Activated naive CD4-positive, alpha-beta T cell treated with anti-CD3 and anti-CD28 coated beads for 36 hours (primary cell): Measurements from ENCODE around the gene MPND. TPM values are rescaled to one million over a fixed set of nuclear protein-coding genes. Genes with fewer than 3 reads are reported as not detected.

Source experiments
- CTCF ChIA-PET: fragments of 350-600 bp; sonication (Branson Sonifier 250); formaldehyde crosslinking; loops from one replicate; lab custom pipeline; 2021; ENCODE audit warnings: antibody characterized with exemption; lab: Charles Lee
- DNase-seq: peaks from one replicate; pipeline ENCODE4 v3.0.0-alpha.2; 2020
- H3K27ac Mint-ChIP-seq: one replicate; pipeline ENCODE4 v1.8.0; 2021; ENCODE audit warnings: mild to moderate bottlenecking, mixed read lengths
- H3K27me3 Mint-ChIP-seq: one replicate; pipeline ENCODE4 v1.8.0; 2021; ENCODE audit warnings: low read depth, mixed read lengths
- H3K36me3 Mint-ChIP-seq: one replicate; pipeline ENCODE4 v1.8.0; 2021; ENCODE audit warnings: low read depth, mixed read lengths
- H3K4me1 Mint-ChIP-seq: one replicate; pipeline ENCODE4 v1.8.0; 2021; ENCODE audit warnings: low read depth, mixed read lengths
- H3K4me3 Mint-ChIP-seq: one replicate; pipeline ENCODE4 v1.8.0; 2021; ENCODE audit warnings: mild to moderate bottlenecking, moderate library complexity, mixed read lengths
- H3K9me3 Mint-ChIP-seq: one replicate; pipeline ENCODE4 v1.8.0; 2021; ENCODE audit warnings: mixed read lengths
- intact Hi-C: fragments of 100-400 bp; cut with micrococcal nuclease; formaldehyde crosslinking; loops from one replicate; pipeline ENCODE4 v1.15.1; 2023
- total RNA-seq, 2 experiments: library from RNA; stranded (reverse); gene quantifications; one replicate each; pipeline ENCODE4 v1.2.3, GENCODE V29; 2021

Gene MPND
- total RNA-seq, 2 experiments from 2014 or later = 16.3 to 18.6 TPM

- Mint-ChIP-seq H3K4me3 (no peak overlapping the region), H3K4me1 (peaks cover 2% of the 10 kb centered on the region), H3K9me3 (no peaks in the 10 kb centered on the region), H3K27me3 (no peaks in the 10 kb centered on the region), H3K36me3 (peaks cover 3% of the 10 kb centered on the region), H3K27ac (no peak overlapping the region)
- CTCF ChIA-PET = interaction anchor here (4.6 kb wide), 1 partner anchor 88 kb away, joined by 53 read pairs; no protein-coding TSS in a partner anchor
- no peak for DNase-seq
- intact Hi-C loops = no loop called here
Observed at GRCh38 chr19:4354897-4355296, 11.5 kb downstream of the MPND start.

DNA sequence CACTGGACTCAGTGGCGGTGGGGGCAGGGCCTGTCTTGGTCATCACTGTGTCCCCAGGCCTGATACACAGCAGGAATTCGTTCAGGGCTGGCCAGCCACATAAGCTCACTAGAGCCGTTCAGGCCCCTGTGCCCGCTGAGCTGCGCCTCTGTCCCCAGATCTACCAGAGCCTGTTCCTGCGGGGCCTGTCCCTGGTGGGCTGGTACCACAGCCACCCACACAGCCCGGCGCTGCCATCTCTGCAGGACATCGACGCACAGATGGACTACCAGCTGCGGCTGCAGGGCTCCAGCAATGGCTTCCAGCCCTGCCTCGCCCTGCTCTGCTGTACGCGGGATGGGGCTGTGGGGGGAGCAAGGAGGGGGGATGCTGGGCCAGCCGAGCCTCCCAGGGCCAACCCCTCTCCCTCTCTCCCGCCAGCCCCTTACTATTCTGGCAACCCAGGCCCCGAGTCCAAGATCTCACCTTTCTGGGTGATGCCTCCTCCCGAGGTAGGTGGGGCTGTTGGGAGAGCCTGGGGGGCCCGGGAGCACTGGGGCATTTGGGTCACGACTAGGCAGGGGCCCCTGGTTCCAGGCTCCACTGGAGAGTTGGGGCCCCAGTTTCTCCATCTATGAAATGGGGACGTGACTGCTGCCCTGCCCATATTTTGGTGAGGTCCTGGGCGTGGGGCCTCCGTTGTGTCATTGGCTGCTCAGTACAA lies 13.9 kb downstream of the MPND start:
- Mint-ChIP-seq H3K4me3 (no peak overlapping the region), H3K36me3 (peaks cover 3% of the 10 kb centered on the region), H3K9me3 (no peaks in the 10 kb centered on the region), H3K27me3 (no peaks in the 10 kb centered on the region), H3K27ac (no peak overlapping the region), H3K4me1 (no peaks in the 10 kb centered on the region)
- CTCF ChIA-PET = interaction anchor here (0.6 kb wide), 1 partner anchor 1122 kb away, joined by 4 read pairs; no protein-coding TSS in a partner anchor
- DNase-seq = no peak
- intact Hi-C loops = no loop called here

DNA sequence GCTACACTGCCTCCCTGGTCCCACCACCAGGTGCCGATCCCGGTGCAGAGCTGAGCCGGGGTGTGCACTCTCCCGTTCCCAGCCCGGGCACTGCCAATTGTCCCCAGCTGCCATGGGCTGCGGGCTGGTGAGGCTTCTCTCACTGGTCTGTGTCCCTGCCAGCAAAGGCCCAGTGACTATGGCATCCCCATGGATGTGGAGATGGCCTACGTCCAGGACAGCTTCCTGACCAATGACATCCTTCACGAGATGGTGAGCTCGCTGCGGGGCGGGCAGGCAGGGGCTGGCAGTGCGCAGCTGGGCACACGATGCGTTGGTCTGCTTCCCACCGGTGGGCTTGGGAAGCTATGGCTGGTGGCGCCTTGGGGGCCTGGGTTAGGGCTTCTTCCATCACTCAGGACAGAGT lies 14.6 kb downstream of the MPND start:
- no peaks in the 10 kb centered on the region for H3K9me3 Mint-ChIP-seq
- H3K27me3 Mint-ChIP-seq = no peaks in the 10 kb centered on the region
- CTCF ChIA-PET = interaction anchor here (0.6 kb wide), 1 partner anchor 1123 kb away, joined by 4 read pairs; no protein-coding TSS in a partner anchor
- no peaks in the 10 kb centered on the region for H3K4me1 Mint-ChIP-seq
- no peak overlapping the region for H3K4me3 Mint-ChIP-seq
- H3K27ac Mint-ChIP-seq = no peak overlapping the region
- intact Hi-C loops = no loop called here
- H3K36me3 Mint-ChIP-seq = peaks cover 3% of the 10 kb centered on the region
- DNase-seq = no peak

- intact Hi-C loops = no loop called here
- DNase-seq = no peak
- H3K27ac Mint-ChIP-seq = no peak overlapping the region
Observed at GRCh38 chr19:4358709-4359626, 15.6 kb downstream of the MPND start.

GRCh38 chr19:4359627-4360000 lies 16.3 kb downstream of the MPND start:
- CTCF ChIA-PET = interaction anchor here (0.6 kb wide), 1 partner anchor 11 kb away, joined by 3 read pairs; no protein-coding TSS in a partner anchor
- H3K9me3 Mint-ChIP-seq = no peaks in the 10 kb centered on the region
- intact Hi-C loops = no loop called here
- DNase-seq = no peak
- no peak overlapping the region for H3K27ac Mint-ChIP-seq
- no peaks in the 10 kb centered on the region for H3K27me3 Mint-ChIP-seq
- H3K4me1 Mint-ChIP-seq = no peaks in the 10 kb centered on the region
- H3K36me3 Mint-ChIP-seq = peaks cover 5% of the 10 kb centered on the region
- no peak overlapping the region for H3K4me3 Mint-ChIP-seq

More at GRCh38 chr19:4358709-4359626, 15.6 kb downstream of the MPND start:
- H3K4me1 Mint-ChIP-seq = no peaks in the 10 kb centered on the region
- H3K4me3 Mint-ChIP-seq = no peak overlapping the region
- no peaks in the 10 kb centered on the region for H3K9me3 Mint-ChIP-seq
- peaks cover 5% of the 10 kb centered on the region for H3K36me3 Mint-ChIP-seq
- CTCF ChIA-PET = no interaction called here
- no peaks in the 10 kb centered on the region for H3K27me3 Mint-ChIP-seq

DNA sequence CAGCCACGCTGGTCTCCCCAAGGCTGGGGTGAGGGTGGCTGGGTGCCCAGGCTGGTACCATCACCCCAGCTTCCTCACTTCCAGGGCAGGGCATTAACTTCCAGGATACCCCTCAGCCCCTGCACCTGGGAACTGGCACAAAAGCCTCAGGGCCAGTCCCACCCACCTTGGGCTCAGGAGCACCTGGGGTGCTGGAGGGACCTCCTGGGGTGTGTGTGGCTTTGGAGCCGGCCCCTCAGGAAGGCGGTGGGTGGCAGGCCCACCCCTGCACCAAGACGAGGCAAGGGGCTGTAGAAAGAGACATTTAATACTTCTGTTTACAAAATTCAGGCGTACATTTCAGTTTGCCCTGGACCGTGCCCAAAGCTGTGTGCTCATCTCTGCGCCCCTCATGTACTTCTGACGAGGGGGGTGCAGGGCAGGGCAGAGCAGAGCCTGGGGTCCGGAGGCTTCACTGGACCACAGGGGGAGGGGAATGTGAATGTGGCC lies 16.8 kb downstream of the MPND start:
- H3K36me3 Mint-ChIP-seq = peaks cover 5% of the 10 kb centered on the region
- H3K9me3 Mint-ChIP-seq = no peaks in the 10 kb centered on the region
- H3K4me3 Mint-ChIP-seq = no peak overlapping the region
- H3K4me1 Mint-ChIP-seq = no peaks in the 10 kb centered on the region
- H3K27ac Mint-ChIP-seq = no peak overlapping the region
- intact Hi-C loops = no loop called here
- no peak for DNase-seq
- H3K27me3 Mint-ChIP-seq = no peaks in the 10 kb centered on the region
- CTCF ChIA-PET = interaction anchor here (0.6 kb wide), 1 partner anchor 12 kb away, joined by 3 read pairs; no protein-coding TSS in a partner anchor

DNA sequence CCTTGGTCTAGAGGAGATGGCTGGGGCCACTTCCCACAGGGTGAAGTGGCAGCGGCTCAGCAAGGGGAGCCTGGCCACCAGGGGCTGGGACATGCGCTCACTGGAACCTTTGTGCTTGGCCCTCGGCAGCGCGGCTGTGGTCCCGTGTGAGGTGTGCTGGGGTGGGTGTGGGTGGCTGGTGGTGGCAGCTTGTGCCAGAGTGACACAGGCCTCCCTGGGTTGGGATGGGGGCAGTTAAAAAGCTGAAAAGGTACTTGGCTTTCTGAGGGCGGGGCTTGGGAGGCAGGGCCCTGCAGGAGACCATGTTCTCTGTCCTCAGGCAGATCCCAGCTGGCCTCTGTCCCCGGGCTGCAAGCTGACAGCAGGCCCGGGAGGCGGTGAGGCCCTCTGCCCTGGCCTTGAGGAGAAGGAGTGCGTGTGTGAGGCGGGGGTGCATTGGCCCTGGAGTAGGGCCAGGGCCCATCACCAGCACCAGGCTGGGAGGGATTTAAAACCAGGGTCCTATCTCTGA lies 17.3 kb downstream of the MPND start:
- Mint-ChIP-seq H3K4me1 (no peaks in the 10 kb centered on the region), H3K27ac (no peak overlapping the region), H3K4me3 (no peak overlapping the region), H3K27me3 (no peaks in the 10 kb centered on the region), H3K36me3 (peaks cover 5% of the 10 kb centered on the region), H3K9me3 (no peaks in the 10 kb centered on the region)
- intact Hi-C loops = no loop called here
- no peak for DNase-seq
- CTCF ChIA-PET = interaction anchor here (1.4 kb wide), 1 partner anchor 8 kb away, joined by 4 read pairs; no protein-coding TSS in a partner anchor

DNA sequence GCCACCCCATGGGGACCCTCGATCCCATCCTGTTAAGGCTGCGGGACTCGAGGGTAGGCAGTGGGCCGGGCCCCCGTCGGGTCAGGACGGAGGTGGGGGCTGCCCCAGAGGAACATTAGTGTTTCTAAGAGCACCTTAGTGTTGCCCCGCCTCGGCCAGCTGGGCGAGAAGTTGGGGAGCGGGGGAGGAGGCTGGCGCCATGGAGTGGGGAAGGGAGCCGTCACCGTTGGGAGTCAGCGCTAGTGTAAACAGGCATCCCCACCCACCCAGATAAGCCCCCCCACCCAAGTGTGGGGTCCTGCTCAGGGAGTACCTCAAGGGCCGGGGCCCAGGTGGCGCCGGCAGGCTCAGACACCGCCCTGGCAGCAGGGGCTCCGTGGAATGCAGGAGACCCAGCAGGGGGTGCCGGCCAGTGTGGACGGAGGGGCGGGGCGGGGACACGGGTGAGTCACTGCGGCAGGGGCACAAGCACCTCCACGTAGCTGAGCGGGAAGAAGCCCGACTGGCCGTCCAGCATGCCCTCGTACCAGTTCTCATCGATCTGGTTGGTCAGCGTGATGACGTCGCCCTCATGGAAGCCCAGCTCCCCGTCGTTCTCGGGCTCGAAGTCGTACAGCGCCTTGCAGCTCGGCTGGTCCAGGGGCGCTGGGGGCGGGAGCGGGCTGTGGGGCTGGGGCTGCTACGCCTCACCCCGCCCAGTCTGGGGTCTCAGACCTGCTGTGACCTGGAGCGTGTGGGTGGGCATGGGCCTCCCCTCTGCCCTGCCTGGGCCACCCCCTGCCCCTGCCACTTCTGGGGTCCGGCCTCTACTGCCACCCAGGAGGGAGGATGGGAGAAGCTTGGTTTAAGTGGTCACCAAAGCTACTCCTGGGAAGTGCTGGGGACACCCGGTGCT lies 18.0 kb downstream of the MPND start:
- CTCF ChIA-PET = interaction anchor here (1.4 kb wide), 1 partner anchor 9 kb away, joined by 4 read pairs; no protein-coding TSS in a partner anchor
- intact Hi-C loops = no loop called here
- no peaks in the 10 kb centered on the region for H3K27me3 Mint-ChIP-seq
- H3K4me3 Mint-ChIP-seq = no peak overlapping the region
- no peaks in the 10 kb centered on the region for H3K9me3 Mint-ChIP-seq
- peaks cover 5% of the 10 kb centered on the region for H3K36me3 Mint-ChIP-seq
- no peak overlapping the region for H3K27ac Mint-ChIP-seq
- DNase-seq = no peak
- H3K4me1 Mint-ChIP-seq = no peaks in the 10 kb centered on the region

DNA sequence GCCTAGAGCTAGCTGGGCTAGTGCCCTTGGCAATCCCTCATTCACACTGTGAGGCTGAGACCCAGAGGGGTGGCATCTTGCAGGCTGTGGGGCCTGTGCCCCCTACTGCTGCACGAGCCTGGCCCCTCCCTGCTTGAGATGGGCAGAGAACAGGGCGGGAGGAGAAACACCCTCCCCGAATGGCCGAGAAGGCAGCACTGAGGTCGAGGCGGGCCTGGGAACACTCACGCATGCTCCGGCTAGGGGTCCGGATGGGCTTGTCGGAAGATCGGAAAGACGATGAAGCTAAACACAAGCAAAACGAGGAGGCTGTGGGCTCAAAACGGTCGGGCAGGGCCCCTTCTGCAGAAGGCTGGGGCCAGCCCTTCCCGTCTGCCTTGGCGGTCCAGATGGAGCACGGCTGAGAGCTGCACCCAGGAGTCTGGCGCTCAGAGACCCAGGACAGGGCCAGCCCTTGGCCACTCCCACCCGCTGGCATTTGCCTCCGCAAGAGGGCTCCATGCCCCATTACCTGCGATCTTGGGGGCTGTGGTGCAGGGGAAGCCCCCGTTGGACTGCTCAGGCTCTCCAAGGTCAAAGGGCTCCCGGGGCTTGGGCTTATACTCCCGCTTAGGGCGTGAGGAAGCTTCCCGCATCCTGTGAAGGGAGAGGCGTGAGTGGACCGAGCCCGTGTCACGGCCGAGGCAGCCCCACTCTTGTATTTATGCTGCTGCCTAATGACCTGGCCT lies 18.9 kb downstream of the MPND start:
- intact Hi-C loops = no loop called here

DNA sequence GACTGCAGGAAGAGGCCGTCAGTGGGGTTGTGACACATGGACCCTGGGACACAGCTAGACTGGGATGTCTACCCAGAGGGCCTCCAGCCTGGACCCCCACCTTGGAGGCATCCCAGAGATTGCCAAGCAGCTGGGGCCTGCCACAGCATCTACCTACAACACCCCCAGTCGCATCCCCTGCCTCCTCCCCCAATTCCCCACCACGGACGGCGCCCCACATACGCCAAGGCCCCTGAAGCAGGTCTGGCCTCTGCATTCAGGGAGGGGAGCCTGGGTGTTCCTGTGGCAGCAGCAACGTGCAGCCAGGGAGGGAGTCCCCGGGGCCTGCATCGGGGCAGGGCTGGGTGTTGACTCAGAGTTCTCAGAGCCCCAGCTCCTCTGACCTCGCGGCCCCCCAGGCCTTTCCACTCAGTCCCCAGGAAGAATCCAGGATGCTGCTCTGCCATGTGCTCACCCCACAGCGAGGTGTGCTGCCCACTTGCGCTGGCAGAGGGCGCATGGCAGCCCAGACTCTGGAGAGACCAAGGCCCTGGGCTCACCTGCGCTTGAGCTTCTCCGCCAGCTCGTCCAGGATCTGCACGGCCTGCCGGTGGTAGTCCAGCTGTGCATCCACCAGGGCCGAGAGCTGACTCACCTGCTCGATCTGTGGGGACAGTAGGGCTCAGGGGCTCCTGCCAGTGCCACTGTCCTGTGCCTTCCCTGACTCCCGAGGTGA lies 19.6 kb downstream of the MPND start:
- CTCF ChIA-PET = interaction anchor here (1.2 kb wide), 1 partner anchor 37 kb away, joined by 4 read pairs; the partner anchor contains the start of gene SH3GL1
- DNase-seq = no peak
- intact Hi-C loops = no loop called here
- H3K9me3 Mint-ChIP-seq = no peaks in the 10 kb centered on the region
- H3K27ac Mint-ChIP-seq = no peak overlapping the region
- no peaks in the 10 kb centered on the region for H3K27me3 Mint-ChIP-seq
- H3K4me1 Mint-ChIP-seq = peaks cover 4% of the 10 kb centered on the region
- no peak overlapping the region for H3K4me3 Mint-ChIP-seq
- H3K36me3 Mint-ChIP-seq = peaks cover 2% of the 10 kb centered on the region

More for the DNA sequence above, 18.9 kb downstream of the MPND start:
- Mint-ChIP-seq H3K4me3 (no peak overlapping the region), H3K4me1 (no peaks in the 10 kb centered on the region), H3K9me3 (no peaks in the 10 kb centered on the region), H3K27ac (no peak overlapping the region), H3K36me3 (peaks cover 5% of the 10 kb centered on the region), H3K27me3 (no peaks in the 10 kb centered on the region)
- no peak for DNase-seq
- CTCF ChIA-PET = interaction anchor here (1.2 to 1.4 kb wide), 2 partner anchors 10 to 38 kb away, joined by 4 read pairs; partner anchors contain the start of gene SH3GL1
